ENCODE results near the gene SLC26A8.
"Not testable (repeated sequence)": the region's sequence is repeated elsewhere in the genome, so short reads cannot be mapped to it uniquely, and the experiment has no call there.

The SLC26A8 gene

DNA sequence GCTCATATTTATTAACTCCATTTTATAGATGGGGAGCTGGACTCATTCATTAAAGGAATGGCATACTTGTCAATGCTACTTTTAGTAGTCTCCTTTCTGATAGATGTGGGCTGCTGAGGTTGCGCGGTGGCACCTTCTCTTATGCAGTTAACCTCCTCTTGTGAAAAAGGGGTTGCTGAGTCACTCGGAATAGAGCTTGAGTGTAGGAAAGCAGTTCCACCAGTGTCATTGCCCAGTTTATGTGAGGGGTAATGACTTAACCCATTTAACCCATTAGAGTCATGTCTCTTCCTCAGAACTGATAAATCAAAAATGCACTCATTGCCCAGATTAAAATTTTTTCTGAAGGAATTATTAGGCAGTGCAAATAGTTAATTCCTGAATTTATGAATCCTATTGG, 9.5 kb upstream of the SLC26A8 start:
- no peak overlapping the region for H3K4me3 ChIP-seq (ENCODE audit: low read depth, low read length)
- DNase-seq (ENCODE audit: low read depth, low spot score): peak; percentile 11
- in situ Hi-C loops (cut with HindIII; ENCODE audit: low sequenced_read_pairs): no loop called here
- TF ChIP-seq, protein P1, sequence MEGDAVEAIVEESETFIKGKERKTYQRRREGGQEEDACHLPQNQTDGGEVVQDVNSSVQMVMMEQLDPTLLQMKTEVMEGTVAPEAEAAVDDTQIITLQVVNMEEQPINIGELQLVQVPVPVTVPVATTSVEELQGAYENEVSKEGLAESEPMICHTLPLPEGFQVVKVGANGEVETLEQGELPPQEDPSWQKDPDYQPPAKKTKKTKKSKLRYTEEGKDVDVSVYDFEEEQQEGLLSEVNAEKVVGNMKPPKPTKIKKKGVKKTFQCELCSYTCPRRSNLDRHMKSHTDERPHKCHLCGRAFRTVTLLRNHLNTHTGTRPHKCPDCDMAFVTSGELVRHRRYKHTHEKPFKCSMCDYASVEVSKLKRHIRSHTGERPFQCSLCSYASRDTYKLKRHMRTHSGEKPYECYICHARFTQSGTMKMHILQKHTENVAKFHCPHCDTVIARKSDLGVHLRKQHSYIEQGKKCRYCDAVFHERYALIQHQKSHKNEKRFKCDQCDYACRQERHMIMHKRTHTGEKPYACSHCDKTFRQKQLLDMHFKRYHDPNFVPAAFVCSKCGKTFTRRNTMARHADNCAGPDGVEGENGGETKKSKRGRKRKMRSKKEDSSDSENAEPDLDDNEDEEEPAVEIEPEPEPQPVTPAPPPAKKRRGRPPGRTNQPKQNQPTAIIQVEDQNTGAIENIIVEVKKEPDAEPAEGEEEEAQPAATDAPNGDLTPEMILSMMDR (IDR thresholded peaks at IDR 0.05; ENCODE audit: low read depth, low read length): no peak

DNA sequence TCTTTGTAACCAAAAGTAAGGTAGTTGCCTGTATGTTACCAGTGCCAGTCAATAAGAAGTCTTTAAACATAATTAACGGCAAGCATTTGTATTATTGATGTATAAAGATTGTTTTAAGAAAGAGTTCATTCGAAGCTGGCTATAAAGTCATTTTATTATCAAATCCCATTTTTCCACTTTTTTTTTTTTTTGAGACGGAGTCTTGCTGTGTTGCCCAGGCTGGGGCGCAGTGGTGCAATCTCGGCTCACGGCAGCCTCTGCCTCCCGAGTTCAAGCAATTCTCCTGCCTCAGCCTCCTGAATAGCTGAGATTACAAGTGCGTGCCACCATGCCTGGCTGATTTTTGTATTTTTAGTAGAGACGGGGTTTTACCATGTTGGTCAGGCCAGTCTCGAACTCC, 8.7 kb upstream of the SLC26A8 start:
- DNase-seq (ENCODE audit: low read depth, low spot score); in situ Hi-C loops (cut with HindIII; ENCODE audit: low sequenced_read_pairs); H3K4me3 ChIP-seq (ENCODE audit: low read depth, low read length): not testable (repeated sequence)

DNA sequence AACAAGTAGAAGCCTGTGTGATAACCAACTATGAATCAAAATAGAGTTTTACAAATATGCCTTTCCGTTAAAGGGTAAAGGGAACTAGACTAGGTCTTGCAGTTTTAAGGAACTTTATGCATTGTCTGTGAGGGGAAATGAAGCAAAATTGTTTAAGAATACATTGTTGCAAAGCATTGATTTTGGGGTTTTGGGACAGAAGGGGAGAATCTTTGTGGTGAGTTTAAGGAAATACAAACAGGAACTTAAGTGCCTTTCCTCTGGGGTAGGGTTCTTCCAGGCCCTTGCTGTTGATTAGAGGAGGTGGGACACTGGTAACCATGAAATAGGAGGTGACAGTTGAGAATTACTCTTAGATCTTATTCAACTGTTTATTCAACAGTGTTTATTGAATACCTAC, 7.8 kb upstream of the SLC26A8 start:
- in situ Hi-C loops (cut with HindIII; ENCODE audit: low sequenced_read_pairs): no loop called here
- TF ChIP-seq, protein P1 (IDR thresholded peaks at IDR 0.05; ENCODE audit: low read depth, low read length): no peak
- H3K4me3 ChIP-seq (ENCODE audit: low read depth, low read length): no peak overlapping the region
- no peak for DNase-seq (ENCODE audit: low read depth, low spot score)

DNA sequence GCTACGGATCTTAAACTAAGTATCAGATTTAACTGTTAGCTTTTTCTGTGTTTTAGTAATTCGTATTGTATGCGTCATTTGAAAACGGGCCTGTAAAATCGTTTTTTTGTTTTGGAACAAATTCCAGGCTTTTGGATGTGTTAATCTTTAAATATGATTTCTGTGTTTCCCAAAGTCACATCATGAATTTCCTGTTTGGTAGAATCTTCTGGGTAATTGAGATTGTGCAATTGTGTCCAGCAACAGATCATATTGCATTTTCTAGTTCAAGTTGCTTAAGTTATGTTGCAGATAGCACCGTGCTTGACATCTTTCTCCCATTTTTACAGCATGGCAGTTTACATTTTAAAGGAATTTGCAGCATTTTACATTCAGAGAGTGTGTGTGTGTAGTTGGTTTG, 5.0 kb upstream of the SLC26A8 start:
- in situ Hi-C loops (cut with HindIII; ENCODE audit: low sequenced_read_pairs): no loop called here
- peak overlapping the region; percentile 91 for H3K4me3 ChIP-seq (ENCODE audit: low read depth, low read length)
- peak; percentile 48 for DNase-seq (ENCODE audit: low read depth, low spot score)
- TF ChIP-seq, protein P1 (IDR thresholded peaks at IDR 0.05; ENCODE audit: low read depth, low read length): no peak

DNA sequence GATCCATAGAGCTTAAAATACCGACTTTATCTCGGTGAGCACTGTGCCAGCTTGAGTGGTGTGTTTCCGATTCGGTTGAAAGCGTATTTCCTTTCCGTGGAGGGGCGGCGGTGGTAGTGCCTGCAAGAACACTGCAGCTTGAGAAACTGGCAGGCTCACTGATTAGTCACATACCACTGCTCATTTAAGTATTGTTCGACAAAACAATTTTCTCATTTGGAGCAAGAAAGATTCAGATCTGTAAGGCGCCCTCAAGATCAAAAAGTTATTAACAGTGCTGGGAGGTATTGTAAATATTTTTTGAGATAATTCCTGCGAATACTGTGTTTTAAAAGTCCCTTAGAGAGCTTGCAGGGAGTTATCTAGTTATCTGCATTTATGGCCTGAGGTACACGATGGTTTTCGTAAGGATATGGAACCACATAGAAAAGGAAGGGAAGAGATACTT, 4.5 kb upstream of the SLC26A8 start:
- peak; percentile 84 for DNase-seq (ENCODE audit: low read depth, low spot score)
- TF ChIP-seq, protein P1 (IDR thresholded peaks at IDR 0.05; ENCODE audit: low read depth, low read length): no peak
- in situ Hi-C loops (cut with HindIII; ENCODE audit: low sequenced_read_pairs): no loop called here
- peak overlapping the region; percentile 91 for H3K4me3 ChIP-seq (ENCODE audit: low read depth, low read length)

DNA sequence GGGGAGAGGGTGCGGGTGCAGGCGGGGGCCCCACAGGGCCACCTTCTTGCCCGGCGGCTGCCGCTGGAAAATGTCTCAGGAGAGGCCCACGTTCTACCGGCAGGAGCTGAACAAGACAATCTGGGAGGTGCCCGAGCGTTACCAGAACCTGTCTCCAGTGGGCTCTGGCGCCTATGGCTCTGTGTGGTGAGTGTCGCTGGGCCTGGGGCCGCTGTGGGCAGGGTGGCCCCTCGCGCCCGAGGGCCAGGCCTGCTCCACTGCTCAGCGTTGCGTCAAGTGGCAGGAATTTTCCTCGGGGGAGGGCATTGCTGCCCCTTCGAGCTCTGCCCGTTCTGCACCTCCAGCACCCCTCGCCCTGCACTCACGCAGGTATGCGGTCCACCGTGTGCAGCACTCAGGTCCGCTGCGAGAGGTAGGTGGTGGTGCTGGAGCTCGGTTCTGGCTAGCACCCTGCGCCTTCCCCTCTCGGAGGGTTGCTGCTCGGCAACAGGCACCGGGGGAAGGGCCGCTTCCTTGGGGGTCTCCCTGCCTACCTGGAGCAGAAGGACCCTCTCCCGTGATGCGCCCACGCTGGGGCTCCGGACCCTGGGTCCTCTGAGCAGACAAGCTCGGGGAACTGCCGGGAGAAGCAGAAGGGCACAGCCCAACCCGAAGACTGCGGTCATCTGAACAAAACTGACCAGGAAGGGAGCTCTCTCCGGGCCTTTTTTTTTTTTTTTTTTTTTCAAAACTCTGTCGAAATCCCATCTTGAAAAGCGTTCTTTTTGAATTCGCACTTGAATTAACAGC, 3.8 kb upstream of the SLC26A8 start:
- H3K4me3 ChIP-seq (ENCODE audit: low read depth, low read length): peak overlapping the region; percentile 91
- peak; percentile 18 for DNase-seq (ENCODE audit: low read depth, low spot score)
- TF ChIP-seq, protein P1 (IDR thresholded peaks at IDR 0.05; ENCODE audit: low read depth, low read length): no peak
- in situ Hi-C loops (cut with HindIII; ENCODE audit: low sequenced_read_pairs): no loop called here

DNA sequence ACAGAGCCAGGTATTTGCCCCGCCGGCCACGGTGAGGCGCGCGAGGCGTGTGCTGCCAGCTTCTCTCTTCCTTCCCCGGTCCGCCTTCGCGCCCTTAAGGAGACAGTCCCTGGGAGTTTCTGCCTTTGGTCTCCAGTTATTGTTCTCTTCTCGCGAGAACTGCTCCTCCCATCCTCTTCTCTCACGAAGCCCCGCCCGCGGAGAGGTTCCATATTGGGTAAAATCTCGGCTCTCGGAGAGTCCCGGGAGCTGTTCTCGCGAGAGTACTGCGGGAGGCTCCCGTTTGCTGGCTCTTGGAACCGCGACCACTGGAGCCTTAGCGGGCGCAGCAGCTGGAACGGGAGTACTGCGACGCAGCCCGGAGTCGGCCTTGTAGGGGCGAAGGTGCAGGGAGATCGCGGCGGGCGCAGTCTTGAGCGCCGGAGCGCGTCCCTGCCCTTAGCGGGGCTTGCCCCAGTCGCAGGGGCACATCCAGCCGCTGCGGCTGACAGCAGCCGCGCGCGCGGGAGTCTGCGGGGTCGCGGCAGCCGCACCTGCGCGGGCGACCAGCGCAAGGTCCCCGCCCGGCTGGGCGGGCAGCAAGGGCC, 3.2 kb upstream of the SLC26A8 start, which contains the start of gene MAPK14:
Gene MAPK14, plus strand, starts transcription at position 308 of the 587 bp plus-strand sequence. CDS start 350 bp downstream, outside the sequence.
- in situ Hi-C loops (cut with HindIII; ENCODE audit: low sequenced_read_pairs): no loop called here
- DNase-seq (ENCODE audit: low read depth, low spot score): peak; percentile 100
- TF ChIP-seq, protein P1 (IDR thresholded peaks at IDR 0.05; ENCODE audit: low read depth, low read length): peak; percentile 89
- H3K4me3 ChIP-seq (ENCODE audit: low read depth, low read length): peak within 1 kb of the TSS; percentile 91
